Measurements from ENCODE around the gene NCLN.
"Not testable (repeated sequence)": the region's sequence is repeated elsewhere in the genome, so short reads cannot be mapped to it uniquely, and the experiment has no call there.

Gene NCLN

DNA sequence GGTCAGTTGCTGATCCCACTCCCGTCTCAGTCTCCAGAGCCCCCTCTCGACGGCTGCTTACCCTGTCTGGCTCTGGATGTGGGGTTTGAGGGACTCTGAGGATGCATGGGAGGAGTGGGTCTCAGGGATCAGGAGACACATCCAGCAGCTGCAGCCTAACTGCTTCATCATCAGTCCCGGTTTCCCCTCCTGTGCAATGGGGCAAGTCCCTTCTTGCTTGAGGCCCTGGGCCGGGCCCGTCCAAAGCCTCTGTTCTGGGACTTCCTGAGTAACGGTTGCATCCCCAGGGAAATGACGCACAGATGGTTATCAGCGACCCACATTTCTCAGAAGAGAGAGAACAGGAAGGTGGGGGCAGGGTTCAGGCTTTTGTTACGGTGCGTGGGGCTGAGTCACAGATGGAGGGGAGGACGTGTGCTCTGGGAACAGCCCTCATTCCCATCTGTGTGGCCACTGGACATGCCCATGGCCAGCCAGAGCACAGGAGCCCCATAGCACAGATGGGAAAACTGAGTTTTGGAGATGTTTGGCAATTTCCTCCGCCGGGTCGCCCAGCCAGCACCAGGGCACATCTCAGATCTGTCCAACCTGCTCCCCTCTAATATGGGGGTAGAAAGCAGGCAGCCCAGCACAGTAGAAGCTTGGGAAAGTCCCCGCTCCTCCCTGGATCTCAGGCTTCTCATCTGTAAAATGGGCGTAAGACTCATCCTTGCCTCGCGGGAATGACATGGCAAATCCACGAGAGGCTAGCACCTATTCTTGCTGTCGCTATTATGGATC lies 30.6 kb upstream of the NCLN start:
- peak; percentile 82 to 87 for DNase-seq (ENCODE audit: low read depth in 2 of 2)

GRCh38 chr19:3157096-3157845 lies 28.5 kb upstream of the NCLN start:
- no peak for DNase-seq (ENCODE audit: low read depth in 2 of 2)

DNA sequence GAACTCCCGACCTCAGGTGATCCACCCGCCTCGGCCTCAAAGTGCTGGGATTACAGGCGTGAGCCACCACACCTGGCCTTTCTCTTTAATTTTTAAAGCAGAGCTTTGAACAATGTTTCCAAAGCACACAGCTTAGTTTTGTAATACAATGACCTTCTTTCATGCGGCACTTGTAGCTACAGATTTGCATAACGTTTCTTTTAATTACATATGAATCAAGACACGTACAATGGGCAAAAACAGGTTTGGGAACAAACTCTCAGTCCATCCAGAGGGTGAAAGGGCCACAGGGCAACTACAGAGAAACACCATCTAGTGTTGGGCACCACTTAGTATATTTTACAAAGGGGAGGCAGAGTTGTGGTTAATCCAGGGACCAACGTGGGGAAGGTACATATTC lies 26.2 kb upstream of the NCLN start:
- DNase-seq (ENCODE audit: low read depth in 2 of 2): no peak

DNA sequence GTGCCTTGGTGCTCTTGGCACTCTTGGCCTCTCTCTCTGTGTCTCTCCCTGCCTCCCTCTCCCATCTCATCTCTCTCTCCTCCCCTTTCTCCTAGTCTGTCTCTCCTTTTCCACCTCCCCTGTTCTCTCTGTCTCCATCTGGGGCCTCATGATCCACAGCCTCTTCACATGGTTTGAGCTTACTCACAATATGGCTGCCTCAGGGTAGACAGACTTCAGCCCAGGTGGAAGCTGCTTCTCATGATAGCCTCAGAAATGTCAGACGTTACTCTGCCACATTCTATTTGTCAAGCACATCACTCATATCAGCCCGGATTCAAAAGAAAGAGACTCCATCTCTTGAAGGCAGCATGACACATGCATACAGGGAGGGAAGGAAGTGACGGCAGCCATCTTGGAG lies 25.5 kb upstream of the NCLN start:
- DNase-seq (ENCODE audit: low read depth in 2 of 2): no peak

DNA sequence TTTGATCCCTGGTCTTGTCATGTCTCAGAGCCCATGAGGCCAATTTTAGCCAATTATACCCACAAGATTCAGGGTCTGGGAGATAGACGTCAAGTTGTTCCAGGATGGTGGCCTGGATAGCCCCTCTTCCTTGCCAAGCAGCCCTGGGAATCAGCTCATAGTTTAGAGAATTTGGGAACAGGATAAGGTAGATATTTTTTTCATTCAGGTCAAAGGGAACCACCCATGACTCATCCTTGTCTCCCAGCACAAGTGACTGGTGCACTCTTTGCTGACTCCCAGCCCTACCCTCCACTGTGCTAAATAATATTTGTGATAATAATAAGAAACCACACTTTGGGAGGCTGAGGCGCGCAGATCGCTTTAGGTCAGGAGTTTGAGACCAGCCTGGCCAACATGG lies 24.3 kb upstream of the NCLN start:
- no peak for DNase-seq (ENCODE audit: low read depth in 2 of 2)

GRCh38 chr19:3162418-3163229 lies 23.1 kb upstream of the NCLN start:
- no peak for DNase-seq (ENCODE audit: low read depth in 2 of 2)

DNA sequence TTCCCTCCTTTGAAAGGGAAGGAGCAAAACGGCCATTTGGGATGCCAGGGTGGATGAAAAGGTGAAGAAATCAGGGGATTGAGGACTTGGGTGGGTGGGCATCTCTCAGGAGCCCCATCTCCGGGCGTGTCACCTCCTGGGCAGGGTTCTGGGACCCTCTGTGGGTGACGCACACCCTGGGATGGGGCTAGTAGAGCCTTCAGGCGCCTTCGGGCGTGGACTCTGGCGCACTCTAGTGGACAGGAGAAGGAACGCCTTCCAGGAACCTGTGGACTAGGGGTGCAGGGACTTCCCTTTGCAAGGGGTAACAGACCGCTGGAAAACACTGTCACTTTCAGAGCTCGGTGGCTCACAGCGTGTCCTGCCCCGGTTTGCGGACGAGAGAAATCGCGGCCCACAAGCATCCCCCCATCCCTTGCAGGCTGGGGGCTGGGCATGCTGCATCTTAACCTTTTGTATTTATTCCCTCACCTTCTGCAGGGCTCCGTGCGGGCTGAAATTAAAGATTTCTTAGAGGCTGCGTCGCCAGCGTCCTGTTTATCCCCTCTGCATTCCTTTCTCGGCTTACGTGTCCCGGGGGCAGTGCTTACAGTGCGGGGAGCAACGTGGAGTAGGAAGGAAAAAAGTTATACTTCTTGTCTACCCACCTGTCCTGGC lies 22.4 kb upstream of the NCLN start:
- DNase-seq (ENCODE audit: low read depth in 2 of 2): peak in 1 of 2 donors; percentile 61

DNA sequence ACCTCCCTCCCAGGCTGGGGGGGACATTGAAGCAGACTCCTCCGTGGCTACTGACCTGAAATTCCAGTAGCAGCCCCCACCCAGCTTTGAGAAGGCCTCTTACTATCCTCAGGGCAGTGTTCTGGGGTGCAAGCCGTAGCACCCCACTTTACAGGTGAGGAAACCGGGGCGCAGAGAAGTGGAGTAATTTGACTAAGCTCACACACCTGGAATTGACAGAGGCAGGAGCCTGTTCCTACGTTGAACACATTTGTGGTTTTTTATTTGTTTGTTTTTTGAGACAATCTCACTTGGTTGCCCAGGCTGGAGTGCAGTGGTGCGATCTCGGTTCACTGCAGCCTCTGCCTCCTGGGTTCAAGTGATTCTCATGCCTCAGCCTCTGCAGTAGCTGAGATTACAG lies 21.8 kb upstream of the NCLN start:
- no peak for DNase-seq (ENCODE audit: low read depth in 2 of 2)

DNA sequence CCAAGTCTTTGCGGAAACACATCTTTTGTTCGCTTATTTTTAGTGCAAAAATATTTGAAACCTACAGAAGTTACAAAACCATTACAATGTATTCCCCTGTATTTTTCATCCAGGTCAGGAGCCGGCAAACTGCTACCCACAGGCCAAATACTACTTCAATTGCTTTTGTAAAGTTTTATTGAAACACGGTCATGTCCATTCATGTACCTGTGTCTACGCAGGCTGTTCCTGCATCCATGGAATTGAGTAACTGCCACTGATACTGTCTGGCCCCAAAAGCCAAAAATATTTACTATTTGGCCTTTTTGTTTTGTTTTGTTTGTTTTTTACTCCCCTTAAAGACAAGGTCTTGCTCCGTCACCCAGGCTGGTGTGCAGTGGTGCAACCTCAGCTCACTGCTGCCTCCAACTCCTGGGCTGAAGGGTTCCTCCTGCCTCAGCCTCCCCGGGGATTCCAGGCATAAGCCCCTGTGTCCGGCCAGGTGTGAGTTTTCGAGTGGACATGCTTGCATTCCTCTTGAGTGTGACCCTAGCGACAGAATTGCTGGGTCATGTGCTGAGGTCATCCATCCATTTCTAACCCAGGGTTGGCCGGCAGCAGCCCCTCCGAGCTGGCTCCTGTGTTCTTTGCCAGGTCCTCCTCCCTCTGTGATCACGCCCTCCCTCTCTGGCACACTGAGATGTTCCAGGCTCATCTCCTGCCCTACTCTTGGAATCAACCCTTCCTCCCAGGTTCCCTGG lies 18.0 kb upstream of the NCLN start:
- DNase-seq (ENCODE audit: low read depth in 2 of 2): no peak

DNA sequence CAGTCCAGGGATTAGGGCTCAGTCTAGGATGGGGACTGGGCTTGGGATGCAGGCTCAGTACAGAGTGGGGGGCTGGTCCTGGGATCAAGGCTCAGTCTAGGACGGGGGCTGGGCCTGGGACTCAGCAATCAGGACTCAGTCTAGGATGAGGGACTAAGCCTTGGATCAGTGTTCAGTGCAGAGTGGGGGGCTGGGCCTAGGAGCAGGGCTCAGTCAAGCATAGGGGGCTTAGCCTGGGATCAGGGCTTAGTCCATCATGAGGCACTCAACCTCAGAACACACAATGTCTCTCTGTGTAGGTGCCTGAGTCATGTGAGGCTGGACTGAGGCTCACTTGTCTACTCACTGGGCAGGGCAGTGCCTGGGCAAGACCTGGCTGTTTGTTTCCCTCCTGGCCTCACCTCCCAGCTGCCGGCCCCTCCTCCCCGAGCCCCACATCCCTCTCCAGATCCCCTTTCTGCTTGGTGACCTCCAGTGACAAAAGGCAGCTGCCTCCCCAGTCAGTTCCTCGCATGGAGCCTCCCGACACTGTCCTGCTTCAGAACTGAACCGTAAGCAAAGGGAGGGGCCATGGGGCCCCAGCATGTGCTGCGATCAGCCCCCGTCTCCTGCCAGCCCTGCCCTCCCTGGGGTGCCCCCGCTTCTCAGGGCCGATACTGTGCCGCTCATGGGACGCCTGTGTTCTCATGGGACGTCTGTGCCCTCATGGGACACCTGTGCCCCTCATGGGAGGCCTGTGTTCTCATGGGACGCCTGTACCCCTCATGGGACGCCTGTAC lies 13.6 kb upstream of the NCLN start:
- no peak for DNase-seq (ENCODE audit: low read depth in 2 of 2)

GRCh38 chr19:3172673-3173000 lies 13.1 kb upstream of the NCLN start:
- DNase-seq (ENCODE audit: low read depth in 2 of 2): not testable (repeated sequence)

DNA sequence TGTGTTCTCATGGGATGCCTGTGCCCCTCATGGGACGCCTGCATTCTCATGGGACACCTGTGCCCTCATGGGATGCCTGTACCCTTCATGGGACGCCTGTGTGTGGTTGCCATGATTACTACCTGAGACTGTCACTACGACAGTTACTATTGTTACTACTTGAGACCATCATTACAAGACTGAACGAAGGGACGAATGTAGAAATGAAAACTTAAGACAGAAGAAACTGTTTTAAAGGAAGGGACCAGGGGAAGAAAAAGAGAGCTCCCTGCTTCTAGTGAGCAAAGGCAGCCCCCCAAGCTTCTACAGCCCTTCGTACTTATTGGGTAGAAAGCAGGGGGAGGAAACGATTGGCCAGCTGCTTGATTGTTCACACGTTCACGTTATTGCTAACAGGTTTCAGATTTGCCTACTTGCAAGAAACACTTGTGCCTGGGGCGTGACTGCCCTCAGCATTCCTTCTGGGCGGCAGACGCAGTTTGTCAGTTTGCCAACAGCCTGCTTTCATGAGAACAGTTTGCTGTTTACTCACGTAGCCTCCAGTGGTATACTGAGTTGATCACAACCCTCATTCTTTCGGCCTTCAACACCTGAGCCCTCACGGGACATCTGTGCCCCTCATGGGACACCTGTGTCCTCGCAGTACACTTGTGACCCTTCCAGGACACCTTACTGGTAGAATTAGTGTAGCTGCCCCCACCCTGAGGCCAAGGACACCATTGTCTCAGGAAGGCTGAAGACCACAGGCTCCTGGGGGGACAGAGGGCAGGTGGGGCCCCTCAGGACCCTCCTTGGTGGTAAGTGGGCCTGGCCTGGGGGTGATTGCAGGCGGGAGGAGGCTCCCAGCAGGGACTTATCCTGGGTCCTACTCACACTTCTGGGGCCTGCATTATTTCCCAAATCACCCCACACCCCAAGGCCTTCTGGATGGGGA lies 9.7 kb upstream of the NCLN start:
- no peak for DNase-seq (ENCODE audit: low read depth in 2 of 2)

DNA sequence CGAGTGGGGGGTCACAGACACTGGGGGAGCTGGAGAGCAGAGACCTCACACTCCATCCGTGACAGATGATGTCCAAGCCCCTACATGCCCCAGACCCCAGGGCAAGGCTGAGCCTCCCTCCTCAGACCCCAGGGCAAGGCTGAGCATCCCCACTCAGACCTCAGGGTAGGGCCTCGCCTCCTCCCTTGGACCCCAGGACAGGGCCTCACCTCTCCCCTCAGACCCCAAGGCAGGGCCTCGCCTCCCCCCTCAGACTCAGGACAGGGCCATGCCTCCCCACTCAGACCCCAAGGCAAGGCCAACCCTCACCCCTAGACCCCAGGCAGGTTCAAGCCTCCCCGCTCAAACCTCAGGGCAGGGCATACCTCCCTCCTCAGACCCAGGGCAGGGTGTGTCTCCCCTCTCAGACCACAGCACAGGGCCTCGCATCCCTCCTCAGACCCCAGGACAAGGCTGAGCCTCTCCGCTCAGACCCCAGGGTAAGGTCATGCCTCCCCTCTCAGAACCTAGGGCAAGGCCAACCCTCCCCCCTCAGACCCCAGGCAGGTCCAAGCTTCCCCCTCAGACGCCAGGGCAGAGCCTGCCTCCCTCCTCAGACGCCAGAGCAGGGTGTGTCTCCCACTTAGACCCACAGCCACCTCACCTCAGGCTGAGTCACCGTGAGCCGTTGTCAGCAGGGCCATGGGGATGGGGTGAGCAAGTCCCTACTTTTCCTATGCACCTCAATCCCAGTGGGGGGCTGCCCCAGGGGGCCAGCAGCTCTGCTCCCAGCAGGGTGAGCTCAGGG lies 8.8 kb upstream of the NCLN start:
- peak in 1 of 2 donors; percentile 68 for DNase-seq (ENCODE audit: low read depth in 2 of 2)

DNA sequence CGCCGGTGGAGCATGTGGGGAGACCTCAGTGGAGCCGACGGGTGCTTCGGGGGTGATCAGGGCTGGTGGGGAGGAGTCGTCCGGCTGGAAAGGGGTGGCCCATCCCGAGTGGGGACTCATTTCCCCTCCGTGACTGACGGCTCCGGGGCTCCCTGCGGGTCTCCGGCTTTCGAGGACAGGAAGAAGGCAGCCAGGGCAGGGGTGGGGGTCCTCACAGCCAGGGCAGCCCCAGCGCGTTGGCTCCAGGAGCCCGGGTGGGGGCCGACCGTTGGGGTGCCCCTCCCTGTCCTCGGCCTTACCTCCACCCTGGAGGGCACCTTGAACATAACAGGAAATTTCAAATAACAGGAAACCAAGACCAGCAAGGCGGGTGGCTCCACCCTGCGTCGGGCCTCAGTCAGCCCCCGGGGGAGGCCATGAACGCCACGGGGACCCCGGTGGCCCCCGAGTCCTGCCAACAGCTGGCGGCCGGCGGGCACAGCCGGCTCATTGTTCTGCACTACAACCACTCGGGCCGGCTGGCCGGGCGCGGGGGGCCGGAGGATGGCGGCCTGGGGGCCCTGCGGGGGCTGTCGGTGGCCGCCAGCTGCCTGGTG lies 7.3 kb upstream of the NCLN start, which contains the start of gene S1PR4:
Gene S1PR4, plus strand, starts transcription at position 393 of the 596 bp plus-strand sequence. Its CDS starts 24 bp downstream, at position 417.
- peak in 1 of 2 donors; percentile 51 for DNase-seq (ENCODE audit: low read depth in 2 of 2)

- no peak for DNase-seq (ENCODE audit: low read depth in 2 of 2)
Measured at GRCh38 chr19:3178973-3179738, 6.6 kb upstream of the NCLN start.

GRCh38 chr19:3179739-3180293 lies 5.9 kb upstream of the NCLN start:
- no peak for DNase-seq (ENCODE audit: low read depth in 2 of 2)
